SU-DHL-6 (cell line): Measurements from ENCODE around the gene DAPK2.

Experiments used
- H2AFZ ChIP-seq: fragments of 200-600 bp; sonication (generic); 2 replicates; pipeline ENCODE4 v1.6.1; 2014; ENCODE audit warnings: low read depth, mild to moderate bottlenecking, moderate library complexity, mixed read lengths, antibody characterized with exemption, low read length; ENCODE audit not compliant: severe bottlenecking
- H3F3A ChIP-seq: fragments of 200-600 bp; shearing (Covaris generic); 2 replicates; pipeline ENCODE4 v1.6.0; 2016; ENCODE audit warnings: antibody characterized with exemption, mild to moderate bottlenecking; ENCODE audit not compliant: insufficient read depth
- H3K27ac ChIP-seq: fragments of 200-600 bp; sonication (generic); 2 replicates; pipeline ENCODE4 v1.5.1; 2016; ENCODE audit warnings: low read depth, mild to moderate bottlenecking, low read length, moderate library complexity, mixed read lengths
- H3K27me3 ChIP-seq: fragments of 200-600 bp; sonication (generic), shearing (Covaris generic); 2 replicates; pipeline ENCODE4 v1.6.0; 2014; ENCODE audit warnings: mild to moderate bottlenecking, low read length
- H3K36me3 ChIP-seq: fragments of 200-600 bp; sonication (generic); 2 replicates; pipeline ENCODE4 v1.6.1; 2014; ENCODE audit warnings: mild to moderate bottlenecking, low read length, mixed read lengths
- H3K4me2 ChIP-seq: fragments of 300-600, 200-600 bp; shearing (Covaris generic), sonication (generic); 2 replicates; pipeline ENCODE4 v1.6.0; 2014; ENCODE audit warnings: low read length, low read depth, mild to moderate bottlenecking; ENCODE audit not compliant: poor library complexity, severe bottlenecking
- H3K4me3 ChIP-seq: fragments of 200-600 bp; sonication (generic); 2 replicates; pipeline ENCODE4 v1.5.1; 2014; ENCODE audit warnings: antibody characterized with exemption, low read length, mild to moderate bottlenecking, mixed read lengths; ENCODE audit not compliant: insufficient read depth, poor library complexity, severe bottlenecking
- H3K79me2 ChIP-seq: fragments of 200-600 bp; sonication (generic); 2 replicates; pipeline ENCODE4 v1.6.1; 2014; ENCODE audit warnings: mild to moderate bottlenecking, low read length, moderate library complexity; ENCODE audit not compliant: insufficient read depth
- H3K9ac ChIP-seq: fragments of 200-600 bp; sonication (generic); 2 replicates; pipeline ENCODE4 v1.7.0; 2014; ENCODE audit warnings: mild to moderate bottlenecking, low read length
- H3K9me2 ChIP-seq: fragments of 200-600 bp; sonication (generic); replicated peaks from 2 replicates; pipeline ENCODE4 v1.6.1; 2014; ENCODE audit warnings: low read length; ENCODE audit not compliant: insufficient read depth
- H3K9me3 ChIP-seq: fragments of 200-600 bp; sonication (generic); 2 replicates; pipeline ENCODE4 v1.6.1; 2014; ENCODE audit warnings: low read length, mixed read lengths; ENCODE audit not compliant: insufficient read depth
- H4K20me1 ChIP-seq: fragments of 200-600 bp; sonication (generic); 2 replicates; pipeline ENCODE4 v1.6.1; 2014; ENCODE audit warnings: low read depth, mild to moderate bottlenecking, antibody characterized with exemption, low read length, moderate library complexity, mixed read lengths
- CTCF ChIP-seq: fragments of 200-600 bp; sonication (generic); IDR thresholded peaks from one replicate; pipeline ENCODE4 v1.5.1; 2017; ENCODE audit warnings: antibody characterized with exemption, mild to moderate bottlenecking, low read length, moderate library complexity; ENCODE audit not compliant: insufficient read depth, poor library complexity, severe bottlenecking
- EZH2phosphoT487 ChIP-seq: fragments of 200-600 bp; sonication (generic), shearing (Covaris generic); conservative IDR thresholded peaks from 2 replicates; pipeline ENCODE4 v1.6.1; 2018; ENCODE audit warnings: mild to moderate bottlenecking, antibody characterized with exemption, low read length, moderate library complexity, mixed read lengths

Gene DAPK2

GRCh38 chr15:64052925-64053491 is 6.7 kb upstream of the DAPK2 start:
- TF ChIP-seq EZH2phosphoT487 (no peak), CTCF (no peak)
- H3K36me3 ChIP-seq = no peaks in the 10 kb centered on the region
- no peak overlapping the region for H3K4me3 ChIP-seq
- H3K4me2 ChIP-seq = no peak overlapping the region
- no peaks in the 10 kb centered on the region for H3K27me3 ChIP-seq
- H3K27ac ChIP-seq = no peak overlapping the region
- H2AFZ ChIP-seq = no peak overlapping the region
- no peaks in the 10 kb centered on the region for H3F3A ChIP-seq
- no peaks in the 10 kb centered on the region for H3K9me2 ChIP-seq
- no peaks in the 10 kb centered on the region for H4K20me1 ChIP-seq
- H3K9me3 ChIP-seq = no peaks in the 10 kb centered on the region
- H3K79me2 ChIP-seq = no peaks in the 10 kb centered on the region
- H3K9ac ChIP-seq = no peak overlapping the region

- Histone ChIP-seq H3K79me2 (no peaks in the 10 kb centered on the region), H3K36me3 (no peaks in the 10 kb centered on the region), H3K27me3 (no peaks in the 10 kb centered on the region), H3K9ac (no peak overlapping the region), H4K20me1 (no peaks in the 10 kb centered on the region), H3K9me2 (no peaks in the 10 kb centered on the region), H3K9me3 (no peaks in the 10 kb centered on the region), H3F3A (no peaks in the 10 kb centered on the region), H3K4me3 (no peak overlapping the region), H3K4me2 (no peak overlapping the region), H2AFZ (no peak overlapping the region), H3K27ac (no peak overlapping the region)
- no peak for TF ChIP-seq EZH2phosphoT487
These were observed 5.3 kb upstream of the DAPK2 start for GRCh38 chr15:64051407-64052259.

GRCh38 chr15:64051093-64051402 is 4.8 kb upstream of the DAPK2 start:
- no peak overlapping the region for H3K4me3 ChIP-seq
- no peaks in the 10 kb centered on the region for H4K20me1 ChIP-seq
- H3K36me3 ChIP-seq = no peaks in the 10 kb centered on the region
- no peak overlapping the region for H2AFZ ChIP-seq
- H3K79me2 ChIP-seq = no peaks in the 10 kb centered on the region
- H3F3A ChIP-seq = no peaks in the 10 kb centered on the region
- H3K9me2 ChIP-seq = no peaks in the 10 kb centered on the region
- H3K9ac ChIP-seq = no peak overlapping the region
- no peak overlapping the region for H3K4me2 ChIP-seq
- no peaks in the 10 kb centered on the region for H3K9me3 ChIP-seq
- H3K27me3 ChIP-seq = no peaks in the 10 kb centered on the region
- TF ChIP-seq CTCF (no peak), EZH2phosphoT487 (no peak)
- H3K27ac ChIP-seq = no peak overlapping the region
